ENCODE data around the gene TTC24.

GRCh38 chr1:156596426-156596825, 16.9 kb downstream of the TTC24 start:
- TF ChIP-seq, protein P1, sequence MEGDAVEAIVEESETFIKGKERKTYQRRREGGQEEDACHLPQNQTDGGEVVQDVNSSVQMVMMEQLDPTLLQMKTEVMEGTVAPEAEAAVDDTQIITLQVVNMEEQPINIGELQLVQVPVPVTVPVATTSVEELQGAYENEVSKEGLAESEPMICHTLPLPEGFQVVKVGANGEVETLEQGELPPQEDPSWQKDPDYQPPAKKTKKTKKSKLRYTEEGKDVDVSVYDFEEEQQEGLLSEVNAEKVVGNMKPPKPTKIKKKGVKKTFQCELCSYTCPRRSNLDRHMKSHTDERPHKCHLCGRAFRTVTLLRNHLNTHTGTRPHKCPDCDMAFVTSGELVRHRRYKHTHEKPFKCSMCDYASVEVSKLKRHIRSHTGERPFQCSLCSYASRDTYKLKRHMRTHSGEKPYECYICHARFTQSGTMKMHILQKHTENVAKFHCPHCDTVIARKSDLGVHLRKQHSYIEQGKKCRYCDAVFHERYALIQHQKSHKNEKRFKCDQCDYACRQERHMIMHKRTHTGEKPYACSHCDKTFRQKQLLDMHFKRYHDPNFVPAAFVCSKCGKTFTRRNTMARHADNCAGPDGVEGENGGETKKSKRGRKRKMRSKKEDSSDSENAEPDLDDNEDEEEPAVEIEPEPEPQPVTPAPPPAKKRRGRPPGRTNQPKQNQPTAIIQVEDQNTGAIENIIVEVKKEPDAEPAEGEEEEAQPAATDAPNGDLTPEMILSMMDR (conservative IDR thresholded peaks at IDR 0.05; ENCODE audit: low read depth in 2 of 2) = no peak
- no peak for TF ChIP-seq EZH2 (IDR thresholded peaks at IDR 0.05; ENCODE audit: low read depth, unreplicated experiment)
- TF ChIP-seq EZH2phosphoT487 (IDR thresholded peaks at IDR 0.05; ENCODE audit: unreplicated experiment) = no peak
- TF ChIP-seq, protein P2, sequence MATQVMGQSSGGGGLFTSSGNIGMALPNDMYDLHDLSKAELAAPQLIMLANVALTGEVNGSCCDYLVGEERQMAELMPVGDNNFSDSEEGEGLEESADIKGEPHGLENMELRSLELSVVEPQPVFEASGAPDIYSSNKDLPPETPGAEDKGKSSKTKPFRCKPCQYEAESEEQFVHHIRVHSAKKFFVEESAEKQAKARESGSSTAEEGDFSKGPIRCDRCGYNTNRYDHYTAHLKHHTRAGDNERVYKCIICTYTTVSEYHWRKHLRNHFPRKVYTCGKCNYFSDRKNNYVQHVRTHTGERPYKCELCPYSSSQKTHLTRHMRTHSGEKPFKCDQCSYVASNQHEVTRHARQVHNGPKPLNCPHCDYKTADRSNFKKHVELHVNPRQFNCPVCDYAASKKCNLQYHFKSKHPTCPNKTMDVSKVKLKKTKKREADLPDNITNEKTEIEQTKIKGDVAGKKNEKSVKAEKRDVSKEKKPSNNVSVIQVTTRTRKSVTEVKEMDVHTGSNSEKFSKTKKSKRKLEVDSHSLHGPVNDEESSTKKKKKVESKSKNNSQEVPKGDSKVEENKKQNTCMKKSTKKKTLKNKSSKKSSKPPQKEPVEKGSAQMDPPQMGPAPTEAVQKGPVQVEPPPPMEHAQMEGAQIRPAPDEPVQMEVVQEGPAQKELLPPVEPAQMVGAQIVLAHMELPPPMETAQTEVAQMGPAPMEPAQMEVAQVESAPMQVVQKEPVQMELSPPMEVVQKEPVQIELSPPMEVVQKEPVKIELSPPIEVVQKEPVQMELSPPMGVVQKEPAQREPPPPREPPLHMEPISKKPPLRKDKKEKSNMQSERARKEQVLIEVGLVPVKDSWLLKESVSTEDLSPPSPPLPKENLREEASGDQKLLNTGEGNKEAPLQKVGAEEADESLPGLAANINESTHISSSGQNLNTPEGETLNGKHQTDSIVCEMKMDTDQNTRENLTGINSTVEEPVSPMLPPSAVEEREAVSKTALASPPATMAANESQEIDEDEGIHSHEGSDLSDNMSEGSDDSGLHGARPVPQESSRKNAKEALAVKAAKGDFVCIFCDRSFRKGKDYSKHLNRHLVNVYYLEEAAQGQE (IDR thresholded peaks at IDR 0.05; ENCODE audit: unreplicated experiment) = no peak
